Vagina (tissue), 2 donors: ENCODE data around the gene PRLH.

Source experiments
- POLR2A ChIP-seq, 2 donors: fragments of 450-650 bp; IDR thresholded peaks; one replicate each; pipeline ENCODE4 v1.6.1; 2017; ENCODE audit warnings: antibody characterized with exemption in 2 of 2, mild to moderate bottlenecking in 2 of 2, moderate library complexity in 2 of 2
- POLR2AphosphoS5 ChIP-seq, 2 donors: sonication (generic); formaldehyde crosslinking; IDR thresholded peaks; one replicate each; pipeline ENCODE4 v1.9.0; 2017; ENCODE audit warnings: antibody characterized with exemption in 2 of 2, mild to moderate bottlenecking in 2 of 2, low read depth in 1 of 2; ENCODE audit not compliant: insufficient read depth in 1 of 2
- TF ChIP-seq, protein P1 (sequence below), 3 experiments: fragments of 450-650 bp in 2 of 3; fragments of 200-600 bp in 1 of 3; sonication (generic) in 1 of 3; IDR thresholded peaks; one replicate each; pipeline ENCODE4 v1.5.1; 2017 to 2019; ENCODE audit warnings: antibody characterized with exemption in 3 of 3, mild to moderate bottlenecking in 2 of 3, moderate library complexity in 2 of 3

DNA sequence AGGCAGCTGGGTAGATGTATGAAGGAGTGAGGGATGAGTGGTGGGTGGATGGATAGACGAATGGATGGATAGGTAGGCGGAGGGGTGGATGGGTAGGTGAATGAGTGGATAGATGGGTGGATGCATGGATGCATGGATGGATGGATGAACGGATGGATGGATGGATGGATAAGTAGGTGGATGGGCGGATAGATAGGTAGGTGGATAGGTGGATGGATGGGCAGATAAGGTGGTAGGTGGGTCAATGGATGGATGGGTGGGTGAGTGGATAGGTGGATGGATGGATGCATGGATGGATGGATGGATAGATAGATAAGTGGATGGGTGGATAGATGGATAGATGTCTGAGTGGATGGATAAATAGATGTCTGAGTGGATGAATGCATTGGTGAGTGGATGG is 49.2 kb upstream of the PRLH start:
- TF ChIP-seq POLR2A (IDR thresholded peaks at IDR 0.05) (no peak), POLR2AphosphoS5 (IDR thresholded peaks at IDR 0.05; ENCODE audit: insufficient read depth in 1 of 2, low read depth in 1 of 2) (no peak)
- TF ChIP-seq, protein P1, sequence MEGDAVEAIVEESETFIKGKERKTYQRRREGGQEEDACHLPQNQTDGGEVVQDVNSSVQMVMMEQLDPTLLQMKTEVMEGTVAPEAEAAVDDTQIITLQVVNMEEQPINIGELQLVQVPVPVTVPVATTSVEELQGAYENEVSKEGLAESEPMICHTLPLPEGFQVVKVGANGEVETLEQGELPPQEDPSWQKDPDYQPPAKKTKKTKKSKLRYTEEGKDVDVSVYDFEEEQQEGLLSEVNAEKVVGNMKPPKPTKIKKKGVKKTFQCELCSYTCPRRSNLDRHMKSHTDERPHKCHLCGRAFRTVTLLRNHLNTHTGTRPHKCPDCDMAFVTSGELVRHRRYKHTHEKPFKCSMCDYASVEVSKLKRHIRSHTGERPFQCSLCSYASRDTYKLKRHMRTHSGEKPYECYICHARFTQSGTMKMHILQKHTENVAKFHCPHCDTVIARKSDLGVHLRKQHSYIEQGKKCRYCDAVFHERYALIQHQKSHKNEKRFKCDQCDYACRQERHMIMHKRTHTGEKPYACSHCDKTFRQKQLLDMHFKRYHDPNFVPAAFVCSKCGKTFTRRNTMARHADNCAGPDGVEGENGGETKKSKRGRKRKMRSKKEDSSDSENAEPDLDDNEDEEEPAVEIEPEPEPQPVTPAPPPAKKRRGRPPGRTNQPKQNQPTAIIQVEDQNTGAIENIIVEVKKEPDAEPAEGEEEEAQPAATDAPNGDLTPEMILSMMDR (IDR thresholded peaks at IDR 0.05), result no peak
